ENCODE measurements around the gene JARID2. TPM values are rescaled to one million over a fixed set of nuclear protein-coding genes. Genes with fewer than 3 reads are reported as not detected.

JARID2 gene
- total and polyA plus RNA-seq, 2 of the 13 experiments (the other 11 are each of a cell fraction or from before 2014, with no cell fraction given), result 7.5 to 10.3 TPM

- TF ChIP-seq KDM5A (IDR thresholded peaks at IDR 0.05; ENCODE audit: borderline replicate concordance, low read length) (no peak), KLF16 (CRISPR knock-in tag; IDR thresholded peaks at IDR 0.05) (no peak), XRCC5 (optimal IDR thresholded peaks at IDR 0.05; ENCODE audit: low read length) (no peak)
- TF ChIP-seq, protein P1, sequence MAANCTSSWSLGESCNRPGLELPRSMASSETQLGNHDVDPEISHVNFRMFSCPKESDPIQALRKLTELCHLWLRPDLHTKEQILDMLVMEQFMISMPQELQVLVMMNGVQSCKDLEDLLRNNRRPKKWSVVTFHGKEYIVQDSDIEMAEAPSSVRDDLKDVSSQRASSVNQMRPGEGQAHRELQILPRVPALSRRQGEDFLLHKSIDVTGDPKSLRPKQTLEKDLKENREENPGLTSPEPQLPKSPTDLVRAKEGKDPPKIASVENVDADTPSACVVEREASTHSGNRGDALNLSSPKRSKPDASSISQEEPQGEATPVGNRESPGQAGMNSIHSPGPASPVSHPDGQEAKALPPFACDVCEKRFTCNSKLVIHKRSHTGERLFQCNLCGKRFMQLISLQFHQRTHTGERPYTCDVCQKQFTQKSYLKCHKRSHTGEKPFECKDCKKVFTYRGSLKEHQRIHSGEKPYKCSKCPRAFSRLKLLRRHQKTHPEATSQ (CRISPR knock-in tag; IDR thresholded peaks at IDR 0.05; ENCODE audit: borderline replicate concordance), result no peak
Measured at GRCh38 chr6:15301179-15302006, 55.5 kb downstream of the JARID2 start (continued).

DNA sequence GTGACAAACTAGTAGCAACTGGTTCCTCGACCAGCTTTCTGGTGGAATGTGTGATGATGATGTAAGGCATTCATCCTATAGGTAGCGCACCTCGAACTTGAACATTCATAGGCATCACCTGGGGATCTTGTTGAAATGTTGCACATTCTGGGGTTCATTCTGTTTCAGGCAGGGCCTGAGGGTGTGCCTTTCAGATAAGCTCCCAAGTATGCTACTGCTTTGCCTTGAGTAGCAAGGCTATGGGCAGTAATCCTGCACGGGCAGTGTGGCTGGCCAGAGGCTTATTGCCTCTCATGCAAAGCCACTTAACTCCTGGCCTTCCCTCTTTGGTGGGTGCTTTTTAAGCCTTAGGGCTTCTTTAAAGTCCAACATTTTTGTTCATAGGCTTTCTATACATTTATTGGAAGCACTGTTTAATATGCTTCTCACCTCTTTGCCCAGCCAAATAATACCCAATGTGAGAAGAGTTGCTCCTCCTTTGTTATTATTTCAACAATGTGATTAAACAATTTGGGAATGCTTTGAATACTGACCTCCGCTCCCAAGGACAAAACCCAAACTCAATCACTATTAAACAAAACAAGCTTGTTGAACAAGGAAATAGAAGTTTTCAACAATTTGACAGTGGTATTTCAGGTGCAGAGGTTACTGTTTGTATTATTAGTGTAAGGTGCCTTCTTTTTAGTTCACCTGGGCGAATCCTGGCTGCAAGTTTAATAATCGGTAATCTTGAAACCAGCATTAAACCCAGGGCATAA lies 57.5 kb downstream of the JARID2 start:
- no TSS peak for BruUV-seq (replicated peaks)
- TF ChIP-seq RBFOX2 (IDR thresholded peaks at IDR 0.05; ENCODE audit: low read depth, low read length), result no peak
- no peak for TF ChIP-seq SOX13 (IDR thresholded peaks at IDR 0.05)
- TF ChIP-seq SOX13 (CRISPR knock-in tag; conservative IDR thresholded peaks at IDR 0.05 in 1 of 2, IDR thresholded peaks at IDR 0.05 in 1 of 2), result peak in 1 of 2 experiments; percentile 35; a peak in 1 of 4 replicates
- H3K9me3 ChIP-seq (ENCODE audit: low read length), result no peaks in the 10 kb centered on the region
- 0 out of 2 replicates have a peak, but pooled peaks cover 4% of the 10 kb centered on the region for H4K20me1 ChIP-seq (ENCODE audit: insufficient read depth, low read length)
- H3K79me2 ChIP-seq (ENCODE audit: insufficient read depth, low read length), result peaks cover 51% of the 10 kb centered on the region
- peaks cover 52% of the 10 kb centered on the region for H3K4me1 ChIP-seq (ENCODE audit: insufficient read depth, low read length)
- ChIA-PET POLR2A (no interaction called here), CTCF (ENCODE audit: low intra/inter-chr PET ratio, low total read pairs) (no interaction called here)
- no peaks in the 10 kb centered on the region for H3K27me3 ChIP-seq (ENCODE audit: control insufficient read depth in 1 of 2, insufficient read depth in 2 of 2, low read length in 2 of 2)
- intact Hi-C loops (cut with micrococcal nuclease; ENCODE audit: unreplicated experiment) (no loop called here), in situ Hi-C loops (cut with HindIII; ENCODE audit: extremely low pct_ligation_motif_present, low pct_unique_long_range_greater_than_20kb) (no loop called here)
- ATAC-seq (peak; percentile 26; the same call in 1 of the 3 replicates), DNase-seq (ENCODE audit: low spot score) (no peak), FAIRE-seq (no peak)
- 91% methylated on average over 7 of the region's 7 CpGs for WGBS (ENCODE audit: low lambda C conversion rate)
- no peak overlapping the region for H3K4me2 ChIP-seq (ENCODE audit: low read depth, low read length)
- no peak overlapping the region for H3K27ac ChIP-seq (ENCODE audit: extremely low read length, insufficient read depth, low read length)
- no peak overlapping the region for H3K9ac ChIP-seq (ENCODE audit: insufficient read depth, low read depth, low read length)
- no peak overlapping the region for H3K4me3 ChIP-seq (replicated peaks in 1 of 3; ENCODE audit: insufficient read depth in 1 of 3, low read depth in 2 of 3, low read length in 3 of 3)
- no peak overlapping the region for H2AFZ ChIP-seq (ENCODE audit: low read length)
- H3K36me3 ChIP-seq (replicated peaks in 1 of 2; ENCODE audit: control insufficient read depth in 1 of 2, insufficient read depth in 2 of 2, low read length in 2 of 2), result no peaks in the 10 kb centered on the region

Data from HepG2 (cell line).